ENCODE measurements around the gene HMGB4. TPM values are rescaled to one million over a fixed set of nuclear protein-coding genes. Genes with fewer than 3 reads are reported as not detected.

The HMGB4 gene
- total RNA-seq, 1 experiment from 2014 or later, result not detected

- Histone ChIP-seq H3K27me3 (ENCODE audit: insufficient read depth, low read depth) (peaks cover 16% of the 10 kb centered on the region; the same call in 1 of the 2 replicates), H3K36me3 (ENCODE audit: low read depth) (no peaks in the 10 kb centered on the region), H3K4me3 (no peak overlapping the region), H3F3A (ENCODE audit: insufficient read depth, low read depth) (no peaks in the 10 kb centered on the region), H3K79me2 (ENCODE audit: low read depth) (no peaks in the 10 kb centered on the region), H3K27ac (no peak overlapping the region), H4K20me1 (ENCODE audit: insufficient read depth) (no peaks in the 10 kb centered on the region), H3K9me3 (ENCODE audit: insufficient read depth, low read depth) (no peaks in the 10 kb centered on the region), H3K4me1 (replicated peaks; ENCODE audit: insufficient read depth) (no peaks in the 10 kb centered on the region), H3K4me2 (no peak overlapping the region), H2AFZ (no peak overlapping the region), H3K9me2 (ENCODE audit: insufficient read depth) (no peaks in the 10 kb centered on the region)
- CTCF ChIA-PET, result interaction anchor here (0.6 kb wide), 1 partner anchor 12 kb away, joined by 4 read pairs; no protein-coding TSS in a partner anchor
- no TSS peak for BruUV-seq (replicated peaks)
- POLR2A ChIA-PET (ENCODE audit: unreplicated experiment), result no interaction called here
- TF ChIP-seq EZH2 (IDR thresholded peaks at IDR 0.05; ENCODE audit: low read depth), result no peak
- TF ChIP-seq, protein P1, sequence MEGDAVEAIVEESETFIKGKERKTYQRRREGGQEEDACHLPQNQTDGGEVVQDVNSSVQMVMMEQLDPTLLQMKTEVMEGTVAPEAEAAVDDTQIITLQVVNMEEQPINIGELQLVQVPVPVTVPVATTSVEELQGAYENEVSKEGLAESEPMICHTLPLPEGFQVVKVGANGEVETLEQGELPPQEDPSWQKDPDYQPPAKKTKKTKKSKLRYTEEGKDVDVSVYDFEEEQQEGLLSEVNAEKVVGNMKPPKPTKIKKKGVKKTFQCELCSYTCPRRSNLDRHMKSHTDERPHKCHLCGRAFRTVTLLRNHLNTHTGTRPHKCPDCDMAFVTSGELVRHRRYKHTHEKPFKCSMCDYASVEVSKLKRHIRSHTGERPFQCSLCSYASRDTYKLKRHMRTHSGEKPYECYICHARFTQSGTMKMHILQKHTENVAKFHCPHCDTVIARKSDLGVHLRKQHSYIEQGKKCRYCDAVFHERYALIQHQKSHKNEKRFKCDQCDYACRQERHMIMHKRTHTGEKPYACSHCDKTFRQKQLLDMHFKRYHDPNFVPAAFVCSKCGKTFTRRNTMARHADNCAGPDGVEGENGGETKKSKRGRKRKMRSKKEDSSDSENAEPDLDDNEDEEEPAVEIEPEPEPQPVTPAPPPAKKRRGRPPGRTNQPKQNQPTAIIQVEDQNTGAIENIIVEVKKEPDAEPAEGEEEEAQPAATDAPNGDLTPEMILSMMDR (conservative IDR thresholded peaks at IDR 0.05), result no peak
- intact Hi-C loops (cut with micrococcal nuclease; ENCODE audit: unreplicated experiment), result no loop called here
- DNase-seq, result no peak
Measured at GRCh38 chr1:33850481-33850880, 13.4 kb upstream of the HMGB4 start.

- no peaks in the 10 kb centered on the region for H3K79me2 ChIP-seq (ENCODE audit: low read depth)
- H3K36me3 ChIP-seq (ENCODE audit: low read depth), result no peaks in the 10 kb centered on the region
- no peaks in the 10 kb centered on the region for H3K9me3 ChIP-seq (ENCODE audit: insufficient read depth, low read depth)
- intact Hi-C loops (cut with micrococcal nuclease; ENCODE audit: unreplicated experiment), result no loop called here
- no peak for TF ChIP-seq EZH2 (IDR thresholded peaks at IDR 0.05; ENCODE audit: low read depth)
- TF ChIP-seq, protein P1 (conservative IDR thresholded peaks at IDR 0.05), result no peak
- no peak overlapping the region for H3K4me3 ChIP-seq
- no peak overlapping the region for H3K27ac ChIP-seq
- H3K9me2 ChIP-seq (ENCODE audit: insufficient read depth), result no peaks in the 10 kb centered on the region
- no peaks in the 10 kb centered on the region for H3K4me1 ChIP-seq (replicated peaks; ENCODE audit: insufficient read depth)
- BruUV-seq (replicated peaks), result no TSS peak
- H4K20me1 ChIP-seq (ENCODE audit: insufficient read depth), result no peaks in the 10 kb centered on the region
- no peak overlapping the region for H2AFZ ChIP-seq
- peaks cover 10% of the 10 kb centered on the region; the same call in 1 of the 2 replicates for H3K27me3 ChIP-seq (ENCODE audit: insufficient read depth, low read depth)
- no peak overlapping the region for H3K4me2 ChIP-seq
- POLR2A ChIA-PET (ENCODE audit: unreplicated experiment), result no interaction called here
- CTCF ChIA-PET, result no interaction called here
- DNase-seq, result no peak
- H3F3A ChIP-seq (ENCODE audit: insufficient read depth, low read depth), result no peaks in the 10 kb centered on the region
Measured at GRCh38 chr1:33852711-33853110, 11.2 kb upstream of the HMGB4 start.

DNA sequence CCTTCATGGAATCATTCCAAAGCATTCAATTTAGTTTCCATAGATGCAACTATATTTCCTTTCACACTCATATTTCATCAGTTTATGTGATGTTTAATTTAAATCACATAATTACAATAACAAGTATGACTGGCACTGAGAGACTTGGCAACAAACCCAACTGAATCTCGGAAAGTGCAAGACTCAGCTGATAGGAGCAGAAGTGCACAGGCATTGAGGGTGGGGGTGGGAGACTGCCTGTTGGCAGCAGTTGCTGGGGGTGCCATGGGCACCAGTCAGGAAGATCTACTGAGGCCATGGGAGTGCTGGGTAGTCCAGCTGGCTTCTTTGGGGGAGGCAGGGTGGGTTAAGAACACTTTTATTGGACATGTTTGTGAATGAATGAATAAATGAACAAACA is 10.4 kb upstream of the HMGB4 start:
- intact Hi-C loops (cut with micrococcal nuclease; ENCODE audit: unreplicated experiment), result no loop called here
- no TSS peak for BruUV-seq (replicated peaks)
- no peak overlapping the region for H2AFZ ChIP-seq
- no peaks in the 10 kb centered on the region for H4K20me1 ChIP-seq (ENCODE audit: insufficient read depth)
- H3K9me2 ChIP-seq (ENCODE audit: insufficient read depth), result no peaks in the 10 kb centered on the region
- H3F3A ChIP-seq (ENCODE audit: insufficient read depth, low read depth), result no peaks in the 10 kb centered on the region
- peaks cover 3% of the 10 kb centered on the region; the same call in 1 of the 2 replicates for H3K27me3 ChIP-seq (ENCODE audit: insufficient read depth, low read depth)
- H3K4me1 ChIP-seq (replicated peaks; ENCODE audit: insufficient read depth), result no peaks in the 10 kb centered on the region
- H3K36me3 ChIP-seq (ENCODE audit: low read depth), result no peaks in the 10 kb centered on the region
- H3K27ac ChIP-seq, result no peak overlapping the region
- no peaks in the 10 kb centered on the region for H3K9me3 ChIP-seq (ENCODE audit: insufficient read depth, low read depth)
- H3K4me2 ChIP-seq, result no peak overlapping the region
- DNase-seq, result no peak
- POLR2A ChIA-PET (ENCODE audit: unreplicated experiment), result no interaction called here
- H3K79me2 ChIP-seq (ENCODE audit: low read depth), result no peaks in the 10 kb centered on the region
- TF ChIP-seq EZH2 (IDR thresholded peaks at IDR 0.05; ENCODE audit: low read depth), result no peak
- CTCF ChIA-PET, result no interaction called here
- no peak overlapping the region for H3K4me3 ChIP-seq

GRCh38 chr1:33854091-33854490 is 9.8 kb upstream of the HMGB4 start:
- Histone ChIP-seq H3K27ac (no peak overlapping the region), H3K9me2 (ENCODE audit: insufficient read depth) (no peaks in the 10 kb centered on the region), H3K4me1 (replicated peaks; ENCODE audit: insufficient read depth) (no peaks in the 10 kb centered on the region), H3K27me3 (ENCODE audit: insufficient read depth, low read depth) (peaks cover 3% of the 10 kb centered on the region; the same call in 1 of the 2 replicates), H3K9me3 (ENCODE audit: insufficient read depth, low read depth) (no peaks in the 10 kb centered on the region), H3K4me3 (no peak overlapping the region), H2AFZ (no peak overlapping the region), H3K36me3 (ENCODE audit: low read depth) (no peaks in the 10 kb centered on the region), H3F3A (ENCODE audit: insufficient read depth, low read depth) (no peaks in the 10 kb centered on the region), H3K79me2 (ENCODE audit: low read depth) (no peaks in the 10 kb centered on the region), H3K4me2 (no peak overlapping the region), H4K20me1 (ENCODE audit: insufficient read depth) (no peaks in the 10 kb centered on the region)
- POLR2A ChIA-PET (ENCODE audit: unreplicated experiment), result no interaction called here
- CTCF ChIA-PET, result no interaction called here
- DNase-seq, result no peak
- intact Hi-C loops (cut with micrococcal nuclease; ENCODE audit: unreplicated experiment), result no loop called here
- BruUV-seq (replicated peaks), result no TSS peak
- no peak for TF ChIP-seq EZH2 (IDR thresholded peaks at IDR 0.05; ENCODE audit: low read depth)
- TF ChIP-seq, protein P1 (conservative IDR thresholded peaks at IDR 0.05), result no peak
